Measurements from ENCODE around the gene TSEN2. TPM values are rescaled to one million over a fixed set of nuclear protein-coding genes. Genes with fewer than 3 reads are reported as not detected.

TSEN2 gene
- total and polyA plus RNA-seq, 2 of the 13 experiments (the other 11 are each of a cell fraction or from before 2014, with no cell fraction given): 11.0 to 17.3 TPM

GRCh38 chr3:12577379-12577778 lies 93.1 kb downstream of the TSEN2 start:
- no peak overlapping the region for H3K4me2 ChIP-seq (ENCODE audit: low read depth, low read length)

More at GRCh38 chr3:12577379-12577778, 93.1 kb downstream of the TSEN2 start:
- CTCF ChIA-PET (ENCODE audit: low intra/inter-chr PET ratio, low total read pairs): no interaction called here
- TF ChIP-seq ZBTB2 (CRISPR knock-in tag; IDR thresholded peaks at IDR 0.05; ENCODE audit: low read depth) (no peak), RAD51 (IDR thresholded peaks at IDR 0.05; ENCODE audit: borderline replicate concordance) (no peak), EZH2 (conservative IDR thresholded peaks at IDR 0.05; ENCODE audit: low read depth, low read length) (no peak), ZNF687 (CRISPR knock-in tag; IDR thresholded peaks at IDR 0.05) (no peak), ZNF3 (CRISPR knock-in tag; IDR thresholded peaks at IDR 0.05) (no peak), ZBTB46 (CRISPR knock-in tag; IDR thresholded peaks at IDR 0.05; ENCODE audit: borderline replicate concordance) (no peak), KMT2B (CRISPR knock-in tag; IDR thresholded peaks at IDR 0.05) (no peak), KDM6A (CRISPR knock-in tag; IDR thresholded peaks at IDR 0.05; ENCODE audit: low read depth) (no peak), SP2 (CRISPR knock-in tag; IDR thresholded peaks at IDR 0.05) (no peak), IKZF4 (CRISPR knock-in tag; IDR thresholded peaks at IDR 0.05; ENCODE audit: borderline replicate concordance, low read depth, not compliant biosample characterization) (no peak), SRSF4 (IDR thresholded peaks at IDR 0.05; ENCODE audit: low read depth, low read length, poor library complexity, severe bottlenecking) (no peak), ZNF788 (CRISPR knock-in tag; IDR thresholded peaks at IDR 0.05; ENCODE audit: borderline replicate concordance) (no peak), NR2F1 (CRISPR knock-in tag; IDR thresholded peaks at IDR 0.05) (no peak), SOX13 (IDR thresholded peaks at IDR 0.05) (no peak), SOX13 (CRISPR knock-in tag; conservative IDR thresholded peaks at IDR 0.05 in 1 of 2, IDR thresholded peaks at IDR 0.05 in 1 of 2) (no peak)
- ATAC-seq (no peak), DNase-seq (ENCODE audit: low spot score) (no peak), FAIRE-seq (no peak)
- intact Hi-C loops (cut with micrococcal nuclease; ENCODE audit: unreplicated experiment) (no loop called here), in situ Hi-C loops (cut with HindIII; ENCODE audit: extremely low pct_ligation_motif_present, low pct_unique_long_range_greater_than_20kb) (no loop called here)
- POLR2A ChIA-PET: no interaction called here
- Histone ChIP-seq H3K27ac (ENCODE audit: extremely low read length, insufficient read depth, low read length) (no peak overlapping the region), H3K79me2 (ENCODE audit: insufficient read depth, low read length) (peaks cover 3% of the 10 kb centered on the region), H3K9me3 (ENCODE audit: low read length) (no peaks in the 10 kb centered on the region), H2AFZ (ENCODE audit: low read length) (no peak overlapping the region), H3K36me3 (replicated peaks in 1 of 2; ENCODE audit: control insufficient read depth in 1 of 2, insufficient read depth in 2 of 2, low read length in 2 of 2) (peaks cover 39 to 92% of the 10 kb centered on the region in 2 experiments), H4K20me1 (ENCODE audit: insufficient read depth, low read length) (0 out of 2 replicates have a peak, but pooled peaks cover 3% of the 10 kb centered on the region), H3K9ac (ENCODE audit: insufficient read depth, low read depth, low read length) (no peak overlapping the region), H3K4me1 (ENCODE audit: insufficient read depth, low read length) (no peaks in the 10 kb centered on the region), H3K4me3 (replicated peaks in 1 of 3; ENCODE audit: insufficient read depth in 1 of 3, low read depth in 2 of 3, low read length in 3 of 3) (no peak overlapping the region), H3K27me3 (ENCODE audit: control insufficient read depth in 1 of 2, insufficient read depth in 2 of 2, low read length in 2 of 2) (no peaks in the 10 kb centered on the region)
- BruUV-seq (replicated peaks): no TSS peak
- WGBS (ENCODE audit: low lambda C conversion rate): 97% methylated on average over 5 of the region's 5 CpGs
